Endothelial cell of umbilical vein (primary cell): ENCODE results near the gene MAPKAPK2. TPM values are rescaled to one million over a fixed set of nuclear protein-coding genes. Genes with fewer than 3 reads are reported as not detected.

Experiments used
- BruUV-seq: library from RNA; stranded (reverse); fragments of 400-500 nt; replicated peaks from 2 replicates; lab custom pipeline; 2021; lab: Mats Ljungman, UMichigan
- CTCF ChIA-PET: fragments of 300-600, 350-600 bp; sonication (Branson Sonifier 250); formaldehyde crosslinking; loops from one replicate; lab custom pipeline; 2021; ENCODE audit warnings: antibody characterized with exemption, inconsistent platforms; lab: Charles Lee
- POLR2A ChIA-PET: fragments of 300-600, 350-600 bp; sonication (Branson Sonifier 250); formaldehyde crosslinking; loops from one replicate; lab custom pipeline; 2021; ENCODE audit warnings: antibody characterized with exemption, inconsistent platforms; lab: Charles Lee
- DNase-seq: peaks from one replicate; pipeline ENCODE4 v3.0.0-alpha.2; 2011; ENCODE audit warnings: low read depth, low spot score
- FAIRE-seq: peaks from 2 replicates; lab custom pipeline; 2011; peaks lifted over from hg19 to GRCh38; lab: Jason Lieb, UNC
- H2AFZ ChIP-seq: 2 replicates; pipeline ENCODE4 v1.6.0; 2012; ENCODE audit warnings: low read depth, low read length, control low read depth, inconsistent platforms
- H3K27ac ChIP-seq: 2 replicates; pipeline ENCODE4 v1.5.1; 2011; ENCODE audit warnings: low read depth, mild to moderate bottlenecking, control low read depth, low read length, moderate library complexity; ENCODE audit not compliant: insufficient read depth
- H3K27me3 ChIP-seq, 2 experiments: 2 replicates each; pipeline versions ENCODE4 v1.6.0 to v1.6.1; 2011; ENCODE audit warnings: low read length in 2 of 2, mixed read lengths in 1 of 2; ENCODE audit not compliant: control insufficient read depth in 2 of 2, insufficient read depth in 2 of 2
- H3K36me3 ChIP-seq, 2 experiments: 2 replicates in 1 of 2; 3 replicates in 1 of 2; pipeline ENCODE4 v1.5.1; 2011; ENCODE audit warnings: low read length in 2 of 2, mild to moderate bottlenecking in 1 of 2, moderate library complexity in 1 of 2; ENCODE audit not compliant: control insufficient read depth in 2 of 2, insufficient read depth in 2 of 2; ENCODE audit errors: extremely low read depth in 1 of 2
- H3K4me1 ChIP-seq: 3 replicates; pipeline ENCODE4 v1.5.1; 2011; ENCODE audit warnings: mild to moderate bottlenecking, low read length; ENCODE audit not compliant: control insufficient read depth, insufficient read depth; ENCODE audit errors: extremely low read depth
- H3K4me2 ChIP-seq: 2 replicates; pipeline ENCODE4 v1.6.1; 2011; ENCODE audit warnings: low read length, control low read depth, mixed read lengths; ENCODE audit not compliant: insufficient read depth
- H3K4me3 ChIP-seq, 3 experiments: fragments of 200-600 bp in 1 of 3; sonication (generic), shearing (Covaris generic) in 1 of 3; replicated peaks in 1 of 3; 2 replicates each; pipeline ENCODE4 v1.5.1; 2011 to 2016; ENCODE audit warnings: control low read depth in 3 of 3, low read length in 3 of 3, mild to moderate bottlenecking in 2 of 3, inconsistent platforms in 1 of 3, low read depth in 1 of 3, moderate library complexity in 1 of 3; ENCODE audit not compliant: insufficient read depth in 1 of 3
- H3K79me2 ChIP-seq: 2 replicates; pipeline ENCODE4 v1.6.0; 2012; ENCODE audit warnings: low read length, inconsistent platforms; ENCODE audit not compliant: control insufficient read depth, insufficient read depth
- H3K9ac ChIP-seq: replicated peaks from 2 replicates; pipeline ENCODE3; 2011; ENCODE audit warnings: low read length, control low read depth; ENCODE audit not compliant: insufficient read depth; ENCODE audit errors: extremely low read depth
- H3K9me1 ChIP-seq: replicated peaks from 3 replicates; pipeline ENCODE4 v1.6.0; 2011; ENCODE audit warnings: mild to moderate bottlenecking, low read length; ENCODE audit not compliant: control insufficient read depth, insufficient read depth; ENCODE audit errors: extremely low read depth
- H3K9me3 ChIP-seq: replicated peaks from 2 replicates; pipeline ENCODE4 v1.5.1; 2012; ENCODE audit warnings: low read length, inconsistent platforms; ENCODE audit not compliant: control insufficient read depth, insufficient read depth
- H4K20me1 ChIP-seq: replicated peaks from 2 replicates; pipeline ENCODE3; 2011; ENCODE audit warnings: mild to moderate bottlenecking, low read length; ENCODE audit not compliant: control insufficient read depth, insufficient read depth; ENCODE audit errors: extremely low read depth
- EZH2 ChIP-seq: IDR thresholded peaks from 2 replicates; pipeline ENCODE4 v1.6.1; 2012; ENCODE audit warnings: borderline replicate concordance, low read depth, mild to moderate bottlenecking, moderate library complexity, low read length, inconsistent platforms; ENCODE audit not compliant: severe bottlenecking
- FOS ChIP-seq: IDR thresholded peaks from 2 replicates; pipeline ENCODE4 v1.6.1; 2011; ENCODE audit warnings: mild to moderate bottlenecking, low read length, moderate library complexity, borderline replicate concordance; ENCODE audit not compliant: insufficient read depth
- GATA2 ChIP-seq: IDR thresholded peaks from 2 replicates; pipeline ENCODE4 v1.7.0; 2011; ENCODE audit warnings: low read depth, mild to moderate bottlenecking, moderate library complexity, mixed read lengths, low read length; ENCODE audit not compliant: insufficient read length, insufficient read depth
- JUN ChIP-seq: IDR thresholded peaks from 2 replicates; pipeline ENCODE4 v1.6.1; 2011; ENCODE audit warnings: borderline replicate concordance, low read depth; ENCODE audit not compliant: insufficient read length, insufficient read depth
- MYC ChIP-seq: IDR thresholded peaks from one replicate; pipeline ENCODE4 v1.6.1; 2011; ENCODE audit warnings: mild to moderate bottlenecking, low read depth, low read length
- POLR2A ChIP-seq: IDR thresholded peaks from 2 replicates; pipeline ENCODE4 v1.6.1; 2012; ENCODE audit warnings: low read depth, mild to moderate bottlenecking, control low read depth, low read length
- POLR2AphosphoS5 ChIP-seq: IDR thresholded peaks from 2 replicates; pipeline ENCODE4 v1.6.1; 2012; ENCODE audit warnings: low read depth, mild to moderate bottlenecking, control low read depth, low read length, moderate library complexity; ENCODE audit not compliant: insufficient read depth
- dilution Hi-C: fragments of 300-500 bp; cut with MboI; formaldehyde crosslinking; loops from one replicate; pipeline ENCODE4 v1.15.0; 2019; ENCODE audit warnings: low sequenced_read_pairs; ENCODE audit not compliant: extremely low pct_ligation_motif_present
- intact Hi-C: fragments of 100-400 bp; cut with micrococcal nuclease; formaldehyde crosslinking; loops from one replicate; pipeline ENCODE4 v1.10.0; 2022
- polyA plus RNA-seq, 4 experiments: library from polyadenylated mRNA; depleted of rRNA in 3 of 4; stranded (reverse) in 3 of 4; unstranded in 1 of 4; fragments of >200 nt; gene quantifications; 2 replicates each; pipeline versions ENCODE4 v1.2.1 to v1.2.3, GENCODE V29; 2011 to 2012; ENCODE audit warnings: missing spikeins in 1 of 4
- total RNA-seq: library from RNA; stranded (reverse); gene quantifications from 2 replicates; pipeline ENCODE4 v1.2.3, GENCODE V29; 2021
- TF ChIP-seq, protein P1 (sequence below), 2 donors: IDR thresholded peaks; 1 replicate in 1 of 2; 2 replicates in 1 of 2; pipeline ENCODE4 v1.5.1; 2011; ENCODE audit warnings: low read length in 2 of 2, mild to moderate bottlenecking in 2 of 2, moderate library complexity in 2 of 2, control low read depth in 1 of 2, inconsistent platforms in 1 of 2, low read depth in 1 of 2; ENCODE audit not compliant: insufficient read depth in 1 of 2; ENCODE audit errors: extremely low read depth in 1 of 2
- TF ChIP-seq, protein P2 (sequence below): IDR thresholded peaks from 2 replicates; pipeline ENCODE4 v1.6.1; 2011; ENCODE audit not compliant: insufficient read depth, insufficient read length

Gene MAPKAPK2
- total and polyA plus RNA-seq, 2 donors (not counting 3 experiments of a cell fraction or from before 2014, with no cell fraction given): 52.9 to 69.1 TPM

DNA sequence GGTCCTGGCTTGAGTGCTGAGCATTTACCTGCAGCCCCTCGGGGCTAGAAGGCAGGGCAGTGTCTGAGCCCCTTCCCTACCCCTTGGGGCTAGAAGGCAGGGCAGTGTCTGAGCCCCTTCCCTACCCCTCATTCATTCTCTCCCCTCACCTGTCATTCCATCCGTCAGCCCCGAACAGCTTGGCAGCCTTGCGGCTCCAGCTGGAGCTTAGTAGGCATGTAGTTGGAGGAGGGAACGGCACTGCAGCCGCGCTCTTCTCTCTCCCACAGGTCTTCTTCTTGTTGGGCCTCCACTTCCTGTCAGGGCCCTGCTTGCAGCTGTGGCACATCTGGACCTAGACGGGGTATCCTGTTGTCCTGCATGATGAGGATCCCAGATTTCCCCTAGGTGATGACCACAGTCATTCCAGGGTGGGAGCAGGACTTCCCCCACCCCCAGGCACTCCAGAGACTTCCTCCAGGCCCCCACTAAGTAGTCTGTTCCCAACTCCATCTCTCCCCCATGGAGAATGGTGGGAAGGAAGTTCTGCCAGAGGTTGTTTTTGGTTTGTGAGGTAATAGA lies 22.2 kb downstream of the MAPKAPK2 start:
- Histone ChIP-seq H3K9ac (no peak overlapping the region), H3K4me2 (no peak overlapping the region), H3K4me1 (peaks cover 15% of the 10 kb centered on the region), H3K27me3 (no peaks in the 10 kb centered on the region), H3K4me3 (no peak overlapping the region), H3K9me1 (no peaks in the 10 kb centered on the region), H3K9me3 (no peaks in the 10 kb centered on the region), H2AFZ (no peak overlapping the region), H4K20me1 (peaks cover 2% of the 10 kb centered on the region), H3K27ac (no peak overlapping the region), H3K36me3 (no peaks in the 10 kb centered on the region), H3K79me2 (peaks cover 75% of the 10 kb centered on the region)
- intact Hi-C loops: no loop called here
- TF ChIP-seq GATA2 (no peak), JUN (no peak), POLR2AphosphoS5 (no peak), MYC (no peak), FOS (no peak), POLR2A (no peak), EZH2 (no peak)
- TF ChIP-seq, protein P1, sequence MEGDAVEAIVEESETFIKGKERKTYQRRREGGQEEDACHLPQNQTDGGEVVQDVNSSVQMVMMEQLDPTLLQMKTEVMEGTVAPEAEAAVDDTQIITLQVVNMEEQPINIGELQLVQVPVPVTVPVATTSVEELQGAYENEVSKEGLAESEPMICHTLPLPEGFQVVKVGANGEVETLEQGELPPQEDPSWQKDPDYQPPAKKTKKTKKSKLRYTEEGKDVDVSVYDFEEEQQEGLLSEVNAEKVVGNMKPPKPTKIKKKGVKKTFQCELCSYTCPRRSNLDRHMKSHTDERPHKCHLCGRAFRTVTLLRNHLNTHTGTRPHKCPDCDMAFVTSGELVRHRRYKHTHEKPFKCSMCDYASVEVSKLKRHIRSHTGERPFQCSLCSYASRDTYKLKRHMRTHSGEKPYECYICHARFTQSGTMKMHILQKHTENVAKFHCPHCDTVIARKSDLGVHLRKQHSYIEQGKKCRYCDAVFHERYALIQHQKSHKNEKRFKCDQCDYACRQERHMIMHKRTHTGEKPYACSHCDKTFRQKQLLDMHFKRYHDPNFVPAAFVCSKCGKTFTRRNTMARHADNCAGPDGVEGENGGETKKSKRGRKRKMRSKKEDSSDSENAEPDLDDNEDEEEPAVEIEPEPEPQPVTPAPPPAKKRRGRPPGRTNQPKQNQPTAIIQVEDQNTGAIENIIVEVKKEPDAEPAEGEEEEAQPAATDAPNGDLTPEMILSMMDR (IDR thresholded peaks at IDR 0.05; ENCODE audit: extremely low read depth in 1 of 2, insufficient read depth in 1 of 2, low read depth in 1 of 2, low read length in 2 of 2): no peak
- TF ChIP-seq, protein P2, sequence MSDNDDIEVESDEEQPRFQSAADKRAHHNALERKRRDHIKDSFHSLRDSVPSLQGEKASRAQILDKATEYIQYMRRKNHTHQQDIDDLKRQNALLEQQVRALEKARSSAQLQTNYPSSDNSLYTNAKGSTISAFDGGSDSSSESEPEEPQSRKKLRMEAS: no peak
- POLR2A ChIA-PET: no interaction called here
- CTCF ChIA-PET: no interaction called here
- dilution Hi-C loops: no loop called here
- no TSS peak for BruUV-seq
- DNase-seq (no peak), FAIRE-seq (no peak)
